COLO829 (cell line): ENCODE data around the gene ZDHHC14.
A peak's percentile ranks its signal among the peaks of the same experiment; 100 is the strongest.
"Not testable (repeated sequence)": the region's sequence is repeated elsewhere in the genome, so short reads cannot be mapped to it uniquely, and the experiment has no call there.

Experiments used
- DNase-seq: peaks from one replicate; pipeline ENCODE4 v3.0.0; 2012; ENCODE audit warnings: low spot score

ZDHHC14 gene

DNA sequence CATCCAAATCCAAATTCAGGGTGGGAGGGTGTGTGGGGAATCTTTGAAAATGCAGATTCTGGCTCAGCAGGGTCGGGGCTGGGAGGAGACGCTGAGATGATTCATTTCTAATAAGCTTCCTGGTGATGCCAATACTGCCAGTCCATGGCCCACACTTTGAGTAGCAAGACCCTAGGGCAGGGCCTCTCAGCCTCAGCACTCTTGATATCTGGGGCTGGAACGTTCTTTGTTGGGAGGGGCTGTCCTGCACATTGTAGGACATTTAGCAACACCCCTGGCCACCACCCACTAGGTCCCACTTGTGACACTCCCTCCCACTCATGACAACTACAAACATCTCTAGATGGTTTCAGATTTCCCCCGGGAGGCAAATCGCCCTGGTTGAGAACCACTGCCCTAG lies 191.0 kb downstream of the ZDHHC14 start:
- DNase-seq = no peak

DNA sequence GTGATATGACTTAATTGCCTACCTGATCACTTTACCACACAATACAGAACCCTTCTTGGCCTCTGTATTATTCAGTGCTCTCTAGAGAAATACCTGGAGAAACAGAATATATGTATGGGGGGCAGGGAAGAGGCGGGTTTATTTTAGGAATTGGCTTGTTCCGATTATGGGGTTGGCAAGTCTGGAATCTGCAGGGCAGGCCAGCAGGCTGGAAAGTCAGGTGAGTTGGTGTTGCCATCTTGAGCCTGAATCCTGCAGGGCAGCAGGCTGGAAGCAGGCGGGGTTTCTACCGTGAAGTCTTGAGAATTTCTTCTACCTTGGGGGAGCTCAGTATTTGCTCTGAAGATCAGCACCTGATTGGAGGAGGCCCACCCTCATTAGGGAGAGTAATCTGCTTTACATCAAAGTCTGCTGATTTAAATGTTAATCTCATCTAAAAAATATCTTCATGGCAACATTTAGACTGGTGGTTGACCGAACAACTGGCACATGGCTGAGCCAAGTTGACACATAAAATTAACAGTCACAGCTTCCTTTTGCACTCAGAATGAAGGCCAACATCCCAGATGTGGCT lies 193.9 kb downstream of the ZDHHC14 start:
- no peak for DNase-seq

DNA sequence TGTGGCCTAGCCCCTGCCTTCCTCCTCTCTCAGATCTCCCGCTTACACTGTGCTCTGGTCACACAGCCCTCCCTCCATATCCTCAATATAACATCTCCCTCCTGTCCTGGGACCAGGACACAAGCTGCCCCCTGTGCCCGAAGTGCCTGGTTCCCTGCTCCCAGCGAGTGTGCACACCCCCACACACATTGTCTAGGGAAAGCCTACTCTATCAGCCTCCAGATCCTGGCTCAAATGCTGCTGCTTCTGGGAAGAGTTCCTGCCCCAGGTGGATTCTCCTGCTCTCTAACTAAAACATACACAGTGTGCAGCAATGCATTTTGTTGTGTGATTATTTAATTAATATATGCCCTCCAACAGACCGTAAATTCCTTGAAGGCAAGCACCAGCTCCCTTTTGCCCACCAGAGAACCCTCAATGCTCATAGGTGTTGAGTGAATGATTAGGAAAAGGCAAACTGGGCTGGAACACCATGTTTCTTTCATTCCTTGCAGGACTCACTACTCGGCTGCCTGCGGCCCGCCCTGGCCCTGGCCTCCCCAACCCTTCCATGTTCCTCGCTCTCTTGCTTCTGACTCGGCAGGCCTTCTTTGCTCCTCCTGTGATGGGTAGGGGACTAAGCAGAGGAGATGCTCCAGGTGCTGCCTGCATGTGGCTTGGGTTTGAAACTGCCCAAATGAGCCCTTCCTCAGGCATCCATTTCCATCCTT lies 194.6 kb downstream of the ZDHHC14 start:
- DNase-seq = no peak

DNA sequence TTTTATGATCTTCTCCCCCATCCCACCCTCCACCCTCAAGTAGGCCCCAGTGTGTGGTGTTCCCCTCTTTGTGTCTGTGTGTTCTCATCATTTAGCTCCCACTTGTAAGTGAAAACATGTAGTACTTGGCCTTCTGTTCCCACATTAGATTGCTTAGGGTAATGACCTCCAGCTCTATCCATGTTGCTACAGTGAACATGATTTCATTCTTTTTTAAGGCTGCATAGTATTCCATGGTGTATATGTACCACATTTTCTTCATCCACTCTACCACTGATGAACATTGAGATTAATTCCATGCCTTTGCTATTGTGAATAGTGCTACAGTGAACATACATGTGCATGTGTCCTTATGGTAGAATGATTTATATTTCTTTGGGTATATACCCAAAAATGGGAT lies 196.0 kb downstream of the ZDHHC14 start:
- DNase-seq = not testable (repeated sequence)

DNA sequence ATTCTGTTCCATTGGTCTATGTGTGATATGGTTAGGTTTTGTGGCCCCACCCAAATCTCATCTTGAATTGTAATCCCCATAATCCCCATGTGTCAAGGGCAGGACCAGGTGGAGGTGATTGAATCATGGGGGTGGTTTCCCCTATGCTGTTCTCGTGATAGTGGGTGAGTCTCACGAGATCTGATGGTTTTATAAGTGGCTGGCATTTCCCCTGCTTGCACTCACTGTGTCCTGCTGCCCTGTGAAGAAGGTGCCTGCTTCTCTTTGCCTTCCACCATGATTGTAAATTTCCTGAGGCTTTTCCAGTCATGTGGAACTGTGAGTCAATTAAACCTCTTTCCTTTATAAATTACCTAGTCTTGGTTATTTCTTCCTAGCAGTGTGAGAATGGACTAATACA lies 197.5 kb downstream of the ZDHHC14 start:
- DNase-seq = not testable (repeated sequence)

DNA sequence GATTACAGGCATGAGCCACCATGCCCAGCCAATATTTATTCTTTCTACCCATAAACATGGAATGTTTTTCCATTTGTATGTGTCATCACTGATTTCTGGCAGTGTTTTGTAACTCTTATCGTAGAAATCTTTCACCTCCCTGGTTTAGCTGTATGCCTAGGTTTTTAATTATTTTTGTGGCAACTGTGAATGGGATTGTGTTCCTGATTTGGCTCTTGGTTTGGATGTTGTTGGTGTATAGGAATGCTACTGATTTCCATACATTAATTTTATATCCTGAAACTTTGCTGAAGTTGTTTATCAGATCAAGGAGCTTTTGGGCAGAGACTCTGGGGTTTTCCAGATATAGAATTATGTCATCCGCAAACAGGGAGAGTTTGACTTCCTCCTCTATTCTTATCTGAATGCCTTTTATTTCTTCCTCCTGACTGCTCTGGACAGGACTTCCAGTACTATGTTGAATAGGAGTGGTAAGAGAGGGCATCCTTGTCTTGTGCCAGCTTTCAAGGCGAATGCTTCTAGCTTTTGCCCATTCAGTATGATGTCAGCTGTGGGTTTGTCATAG lies 198.6 kb downstream of the ZDHHC14 start:
- no peak for DNase-seq

DNA sequence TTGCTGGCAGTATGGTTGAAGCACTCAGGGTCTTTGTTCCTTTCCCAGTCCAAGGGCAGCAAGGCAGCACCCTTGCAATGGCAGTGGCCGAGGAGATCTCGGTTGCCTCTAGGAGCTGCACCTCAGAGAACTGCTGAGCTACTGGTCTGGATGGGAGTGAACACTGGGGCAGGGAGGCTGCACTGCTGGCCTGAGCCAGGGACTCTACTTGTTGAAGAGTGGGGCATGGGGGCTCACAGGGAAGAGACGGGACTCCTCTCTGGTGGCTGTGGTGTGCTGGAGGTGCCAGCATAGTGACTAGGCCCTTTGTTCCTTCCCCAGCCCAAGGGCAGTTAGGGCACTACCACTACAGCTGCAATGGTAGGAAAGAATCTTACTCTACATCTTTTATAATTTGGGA lies 203.0 kb downstream of the ZDHHC14 start:
- DNase-seq = no peak

DNA sequence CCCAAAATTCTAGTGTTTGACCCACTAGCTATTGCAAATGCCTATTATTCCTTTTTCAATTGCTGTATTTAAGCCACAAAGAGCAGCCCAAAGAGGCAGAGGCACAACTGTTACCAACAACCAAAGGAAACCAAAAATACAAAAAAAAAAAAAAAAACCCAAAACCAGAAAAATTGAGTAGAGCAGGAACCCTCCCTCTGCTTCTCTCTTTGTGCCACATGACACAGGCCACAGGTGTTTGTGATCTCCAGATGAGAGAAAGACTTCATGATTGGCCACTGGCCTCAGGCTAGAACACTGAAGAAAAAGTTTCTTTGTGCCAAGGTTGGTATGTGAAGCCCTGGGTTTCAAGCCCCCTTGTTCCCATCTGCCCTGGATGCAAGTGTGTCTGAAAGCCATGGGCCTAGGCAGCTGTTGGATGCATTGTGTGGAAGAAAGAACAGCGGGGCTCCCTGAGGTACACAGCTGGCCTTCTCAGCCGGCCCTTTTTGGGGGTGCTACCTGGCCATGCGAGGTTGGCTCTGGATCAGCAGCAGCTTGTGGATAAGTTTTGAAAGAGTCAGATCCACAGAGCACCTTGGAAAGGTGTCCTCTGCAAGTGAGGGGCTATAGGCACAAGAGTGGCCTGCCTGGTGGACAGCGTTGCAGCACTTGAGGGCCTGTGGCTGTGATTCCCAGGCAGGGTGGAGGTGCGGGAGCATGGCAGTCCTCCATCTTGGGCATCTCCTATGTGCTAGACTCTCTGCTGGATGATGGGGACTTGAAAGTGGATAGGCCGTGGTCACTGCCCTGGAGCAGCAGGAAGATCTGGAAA lies 204.5 kb downstream of the ZDHHC14 start:
- no peak for DNase-seq

DNA sequence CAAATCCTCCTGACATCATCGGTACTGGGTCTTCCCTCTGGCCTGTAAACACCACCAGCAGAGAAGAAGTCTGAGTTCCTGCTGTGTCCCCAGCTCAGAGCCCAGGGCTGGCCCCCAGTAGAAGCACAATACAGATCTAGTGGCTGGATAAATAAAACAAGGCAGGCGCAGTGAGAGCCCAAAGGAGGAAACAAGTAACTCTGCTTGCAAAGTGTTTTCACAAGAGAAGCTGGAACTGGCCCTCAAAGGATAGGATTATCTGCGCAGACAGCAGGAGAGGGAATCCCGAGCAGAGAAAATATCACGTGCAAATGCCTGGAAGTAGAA lies 205.1 kb downstream of the ZDHHC14 start:
- no peak for DNase-seq

DNA sequence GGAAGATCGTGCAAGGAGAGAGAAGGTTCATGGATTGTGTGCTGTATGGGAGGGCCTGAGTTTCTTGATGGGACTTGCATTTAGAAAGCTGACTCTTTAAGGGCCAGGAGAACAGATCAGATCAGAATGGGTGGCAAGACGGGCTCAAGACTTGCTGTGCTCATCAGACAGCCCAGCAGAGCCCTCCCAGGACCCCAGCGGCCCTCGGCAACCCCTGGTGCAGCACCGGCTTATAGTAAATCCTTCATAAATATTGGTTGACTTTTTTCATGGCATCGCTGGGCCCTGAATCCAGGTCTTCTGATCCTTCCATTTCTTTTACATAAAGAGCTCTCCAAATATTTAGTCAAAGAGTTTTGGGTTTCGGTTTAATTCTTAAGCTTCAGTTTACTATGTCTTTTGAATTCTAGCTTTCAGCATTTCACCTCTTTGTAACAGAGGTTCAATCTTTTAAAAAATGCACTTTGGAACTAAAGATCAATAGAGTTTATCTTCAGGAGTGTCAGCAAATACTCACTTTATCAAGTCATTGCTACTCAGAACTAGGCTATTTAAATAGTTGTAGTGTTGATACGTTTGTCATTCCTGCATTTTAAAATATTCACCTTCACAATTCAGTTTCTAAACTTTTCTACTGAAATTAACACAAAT lies 205.6 kb downstream of the ZDHHC14 start:
- no peak for DNase-seq

DNA sequence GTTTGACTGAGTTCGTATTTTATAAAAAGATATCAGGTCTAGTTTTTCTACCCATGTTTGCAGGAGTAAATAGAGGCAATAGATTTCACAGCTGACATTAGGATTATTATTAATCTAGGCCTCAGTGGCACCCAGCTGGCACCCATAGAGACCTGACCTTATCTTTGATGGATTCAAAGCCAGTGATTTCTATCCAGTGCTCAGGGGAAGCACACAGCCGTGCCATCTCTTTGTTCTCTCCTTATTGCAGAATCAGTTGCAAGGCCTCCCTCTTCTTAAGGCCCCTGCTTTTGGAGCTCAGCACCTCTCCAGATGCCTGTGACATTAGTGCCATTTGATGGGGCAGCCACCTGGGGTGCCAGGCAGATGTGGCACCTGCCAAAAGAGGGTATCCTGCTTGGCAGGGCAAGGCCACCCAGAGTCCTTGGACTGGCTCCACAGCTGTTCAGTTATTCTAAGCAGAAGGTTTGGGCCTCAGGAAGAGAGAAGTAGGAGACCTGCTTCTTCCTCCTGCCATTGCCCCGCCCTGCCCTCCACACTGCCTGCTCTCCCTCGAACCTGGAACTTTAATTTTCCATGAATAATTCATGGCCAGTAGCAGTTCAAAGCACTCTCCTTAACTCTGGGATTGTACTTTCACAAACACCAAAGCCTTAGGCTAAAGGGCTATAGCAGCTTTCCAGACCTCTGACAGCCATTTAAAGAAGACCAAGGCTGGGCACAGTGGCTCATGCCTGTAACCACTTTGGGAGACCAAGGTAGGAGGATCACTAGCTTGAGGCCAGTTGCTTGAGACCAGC lies 206.3 kb downstream of the ZDHHC14 start:
- no peak for DNase-seq

DNA sequence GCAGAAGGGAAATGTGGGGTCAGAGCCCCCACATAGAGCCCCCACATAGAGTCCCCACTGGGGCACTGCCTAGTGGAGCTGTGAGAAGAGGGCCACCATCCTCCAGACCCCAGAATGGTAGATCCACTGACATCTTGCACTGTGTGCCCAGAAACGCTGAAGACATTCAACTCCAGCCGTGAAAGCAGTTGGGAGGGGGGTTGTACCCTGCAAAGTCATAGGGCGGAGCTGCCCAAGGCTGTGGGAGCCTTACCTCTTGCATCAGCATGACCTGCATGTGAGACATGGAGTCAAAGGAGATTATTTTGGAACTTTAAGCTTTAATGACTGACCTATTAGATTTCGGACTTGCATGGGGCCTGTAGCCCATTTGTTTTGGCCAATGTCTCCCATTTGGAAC lies 209.7 kb downstream of the ZDHHC14 start:
- DNase-seq = not testable (repeated sequence)

DNA sequence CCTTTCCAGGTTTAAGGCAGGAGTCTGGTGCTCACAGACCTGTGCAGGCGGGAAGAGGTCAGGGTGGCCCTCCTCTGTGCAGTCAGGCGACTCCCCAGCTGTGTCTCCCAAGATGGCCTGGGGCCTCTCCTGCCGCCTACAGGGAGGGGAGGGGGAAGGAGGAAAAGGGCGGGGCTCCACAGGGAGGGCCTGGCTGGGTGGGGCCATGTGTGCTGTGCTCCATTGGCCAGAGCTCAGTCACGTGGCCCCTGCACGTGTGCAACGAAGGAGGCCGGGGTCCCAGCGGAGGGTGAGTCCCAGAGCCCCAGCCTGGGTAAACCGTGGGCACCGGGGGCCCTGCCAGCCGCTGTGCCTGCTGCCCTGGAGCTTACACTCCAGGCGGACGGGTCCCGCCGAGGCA lies 211.6 kb downstream of the ZDHHC14 start:
- no peak for DNase-seq

DNA sequence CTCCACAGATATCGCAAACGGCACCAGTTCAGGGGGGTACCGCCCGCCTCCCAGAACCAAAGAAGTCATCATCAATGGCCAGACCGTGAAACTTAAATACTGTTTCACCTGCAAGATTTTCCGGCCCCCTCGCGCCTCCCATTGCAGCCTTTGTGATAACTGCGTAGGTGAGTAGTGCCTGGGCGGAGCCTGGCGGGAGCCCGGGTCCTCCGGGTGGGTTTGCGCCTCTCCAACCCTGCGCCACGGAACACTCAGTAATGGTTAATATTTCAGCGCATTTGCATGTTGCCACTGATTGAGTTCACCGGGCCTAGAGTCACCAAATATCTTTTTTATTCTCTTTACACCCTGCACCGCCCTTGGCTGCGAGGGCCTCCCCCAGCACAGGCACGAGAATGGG lies 212.0 kb downstream of the ZDHHC14 start:
- no peak for DNase-seq

DNA sequence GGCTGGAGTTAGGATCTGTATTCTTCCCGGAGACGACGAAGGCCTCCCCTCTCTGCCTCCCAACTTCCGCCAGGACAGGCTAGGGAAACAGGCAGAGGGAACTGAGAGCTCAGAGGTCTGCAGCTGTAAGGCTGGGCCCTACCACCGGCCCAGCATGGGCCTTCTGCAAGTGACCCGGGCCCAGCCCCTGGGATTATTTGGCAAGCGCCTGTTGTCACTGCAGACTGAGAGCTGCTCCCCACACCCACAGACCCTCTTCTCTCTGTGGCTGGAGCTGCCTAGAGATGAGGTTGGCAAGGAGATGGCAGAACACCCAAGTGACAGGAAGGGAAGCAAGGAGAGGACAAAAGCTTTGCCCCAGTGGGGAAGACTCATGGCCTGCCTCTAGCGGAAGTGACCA lies 212.6 kb downstream of the ZDHHC14 start:
- DNase-seq = no peak

DNA sequence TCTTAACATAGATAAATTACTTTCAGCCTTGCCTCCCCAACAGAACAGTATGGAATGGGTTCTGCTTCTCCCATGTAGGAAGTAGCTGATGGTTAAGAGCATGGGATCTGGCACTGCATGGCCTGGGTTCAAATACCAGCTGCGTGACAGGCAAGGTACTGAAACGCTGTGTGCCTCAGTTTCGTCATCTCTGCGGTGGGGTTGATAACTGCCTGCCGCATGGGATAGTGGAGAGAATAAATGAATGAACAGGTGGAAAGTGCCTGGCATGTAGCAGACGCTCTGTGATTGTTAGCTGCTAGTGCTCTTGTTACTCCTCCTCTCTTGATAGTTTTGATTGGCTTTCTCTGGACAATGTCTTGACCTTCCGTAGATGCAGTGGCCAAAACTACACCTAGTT lies 213.3 kb downstream of the ZDHHC14 start:
- DNase-seq = no peak

DNA sequence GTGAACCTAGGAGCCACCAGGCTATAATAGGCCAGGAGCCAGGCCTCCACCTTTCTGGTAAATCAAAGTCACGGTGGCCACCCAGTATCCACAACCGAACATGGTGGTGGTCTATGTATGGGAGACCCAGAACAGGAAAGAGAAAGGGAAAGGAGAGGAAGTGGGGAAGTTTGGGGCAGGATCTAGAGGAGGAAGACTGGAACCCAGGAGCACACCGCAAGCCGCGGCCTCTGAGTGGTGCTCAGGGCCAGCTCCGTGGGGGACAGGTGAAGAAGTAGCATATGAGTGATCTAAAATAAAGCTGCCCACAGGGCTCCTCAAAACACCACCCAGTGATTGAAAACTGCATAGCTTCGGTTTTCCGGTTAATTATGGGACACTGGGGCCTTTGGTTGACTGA lies 214.8 kb downstream of the ZDHHC14 start:
- DNase-seq = no peak

DNA sequence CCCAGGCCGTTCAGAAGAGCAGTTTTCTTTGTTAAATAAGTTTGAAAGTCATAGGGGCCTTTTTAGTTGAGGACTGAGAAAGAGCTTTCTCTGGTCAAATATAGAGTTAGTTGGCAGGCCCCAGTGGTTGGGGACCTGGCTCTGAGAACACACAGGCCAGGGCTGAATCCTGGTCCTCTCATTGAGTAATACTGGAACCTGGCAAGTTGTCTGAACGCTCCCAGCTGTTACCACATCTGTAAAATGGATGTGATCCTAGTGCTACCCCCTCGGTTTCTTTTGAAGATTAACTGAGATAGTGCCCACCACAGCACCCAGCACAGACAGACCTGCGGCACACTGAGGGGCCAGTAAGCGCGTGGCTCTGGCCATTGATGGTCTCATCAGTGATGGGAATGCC lies 215.5 kb downstream of the ZDHHC14 start:
- DNase-seq = no peak

DNA sequence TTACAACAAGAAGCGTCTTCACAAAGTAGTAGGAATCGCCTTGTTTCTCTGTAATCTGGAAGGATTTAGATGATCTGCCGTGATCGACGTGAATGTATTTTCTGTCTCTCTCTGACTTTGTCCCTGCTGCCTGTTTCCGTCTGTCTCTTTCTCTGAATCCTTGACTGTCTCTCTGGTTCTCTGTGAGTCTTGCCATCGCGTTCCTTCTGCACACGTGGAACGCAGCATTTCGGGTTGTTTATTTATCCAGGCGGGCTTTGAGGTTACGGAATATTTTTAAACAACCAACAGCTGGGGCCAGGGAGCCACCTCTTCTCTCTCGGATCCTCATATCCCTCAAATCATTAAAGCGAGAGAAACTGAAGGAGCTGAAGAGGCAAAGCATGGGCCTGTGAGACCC lies 215.9 kb downstream of the ZDHHC14 start:
- DNase-seq = no peak

DNA sequence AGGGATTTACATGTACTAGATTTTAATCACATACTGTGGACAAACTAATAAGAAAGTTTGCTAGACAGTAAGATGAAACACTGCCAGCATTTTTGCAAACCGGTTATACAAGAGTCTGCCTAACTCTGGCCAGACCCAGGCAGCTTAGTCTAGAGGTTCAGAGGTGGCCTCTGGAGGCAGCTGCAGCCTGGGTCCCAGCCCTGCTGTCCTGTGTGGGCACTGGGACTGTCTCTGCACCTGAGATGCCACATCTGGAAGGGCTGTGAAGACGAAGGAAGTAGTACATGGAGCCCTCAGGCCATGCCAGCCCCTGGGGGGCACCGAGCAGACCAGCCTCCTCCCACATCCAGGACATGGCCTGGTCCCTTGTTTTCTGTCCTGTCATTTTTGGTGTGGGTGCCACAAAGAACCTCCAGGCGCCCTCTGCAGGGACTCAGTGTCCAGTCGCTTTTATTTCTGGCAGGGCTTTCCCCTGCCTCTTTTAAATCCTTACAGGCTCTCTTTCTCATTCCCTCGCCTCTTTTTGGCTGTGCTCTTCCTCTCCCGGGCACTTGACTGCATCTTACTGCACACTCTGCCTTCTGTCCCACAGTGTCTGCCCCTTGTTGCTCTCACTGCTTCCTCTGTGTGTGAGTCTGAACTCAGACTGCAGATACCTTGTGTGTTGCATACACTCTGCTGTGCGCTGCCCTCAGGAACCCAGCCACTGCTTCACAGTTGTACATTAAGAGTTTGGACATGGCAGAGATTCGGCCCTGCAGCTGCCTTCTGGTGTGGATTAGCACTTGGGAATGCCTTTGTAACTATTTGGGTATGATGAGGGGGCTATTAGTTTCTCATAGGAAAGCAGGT lies 216.7 kb downstream of the ZDHHC14 start:
- DNase-seq = peak; percentile 23

DNA sequence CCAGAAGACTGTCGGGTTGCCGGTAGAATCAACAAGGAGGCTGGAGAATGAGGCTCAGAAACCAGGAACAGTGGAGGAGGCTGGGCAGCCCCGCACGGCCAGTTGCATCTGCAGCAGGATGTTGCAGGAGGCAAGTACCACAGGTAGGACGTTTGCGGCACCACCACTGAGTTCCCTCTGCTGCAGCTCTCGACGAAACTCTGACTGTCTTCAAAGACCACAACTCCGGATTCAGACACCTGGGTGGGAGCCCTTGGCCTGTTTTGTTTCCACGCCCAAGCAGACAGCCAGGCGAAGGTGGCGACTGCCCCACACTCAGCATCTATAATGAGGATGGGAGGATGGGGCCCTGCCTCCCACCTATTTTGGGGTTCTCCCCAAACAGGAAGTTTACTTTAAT lies 218.2 kb downstream of the ZDHHC14 start:
- no peak for DNase-seq
